ENCODE measurements around the gene TXNDC17. TPM values are rescaled to one million over a fixed set of nuclear protein-coding genes. Genes with fewer than 3 reads are reported as not detected.

The TXNDC17 gene
- total and polyA plus RNA-seq, 8 donors, result 24.6 to 81.1 (median 34.3) TPM

DNA sequence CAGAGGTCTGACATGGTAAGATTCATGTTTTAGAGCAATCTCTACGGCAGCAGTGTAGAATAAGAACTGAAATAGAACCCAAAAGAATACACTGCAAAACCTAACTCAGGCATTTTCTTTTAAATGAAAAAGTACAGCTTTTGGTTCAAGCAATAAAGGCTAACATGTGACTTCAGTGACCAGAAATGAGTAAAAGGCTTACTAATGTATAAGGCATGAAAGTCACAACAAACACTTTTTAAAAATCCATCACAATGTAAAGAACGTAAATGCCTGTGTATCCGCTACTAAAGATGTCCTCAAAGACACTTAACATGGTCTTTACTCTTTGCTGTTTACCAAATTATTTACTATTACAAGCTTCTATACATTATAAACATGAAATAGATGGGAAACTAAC is 16.9 kb upstream of the TXNDC17 start:
- DNase-seq (no peak), ATAC-seq (no peak), FAIRE-seq (no peak)
- TF ChIP-seq, protein P1, sequence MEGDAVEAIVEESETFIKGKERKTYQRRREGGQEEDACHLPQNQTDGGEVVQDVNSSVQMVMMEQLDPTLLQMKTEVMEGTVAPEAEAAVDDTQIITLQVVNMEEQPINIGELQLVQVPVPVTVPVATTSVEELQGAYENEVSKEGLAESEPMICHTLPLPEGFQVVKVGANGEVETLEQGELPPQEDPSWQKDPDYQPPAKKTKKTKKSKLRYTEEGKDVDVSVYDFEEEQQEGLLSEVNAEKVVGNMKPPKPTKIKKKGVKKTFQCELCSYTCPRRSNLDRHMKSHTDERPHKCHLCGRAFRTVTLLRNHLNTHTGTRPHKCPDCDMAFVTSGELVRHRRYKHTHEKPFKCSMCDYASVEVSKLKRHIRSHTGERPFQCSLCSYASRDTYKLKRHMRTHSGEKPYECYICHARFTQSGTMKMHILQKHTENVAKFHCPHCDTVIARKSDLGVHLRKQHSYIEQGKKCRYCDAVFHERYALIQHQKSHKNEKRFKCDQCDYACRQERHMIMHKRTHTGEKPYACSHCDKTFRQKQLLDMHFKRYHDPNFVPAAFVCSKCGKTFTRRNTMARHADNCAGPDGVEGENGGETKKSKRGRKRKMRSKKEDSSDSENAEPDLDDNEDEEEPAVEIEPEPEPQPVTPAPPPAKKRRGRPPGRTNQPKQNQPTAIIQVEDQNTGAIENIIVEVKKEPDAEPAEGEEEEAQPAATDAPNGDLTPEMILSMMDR (IDR thresholded peaks at IDR 0.05), result no peak
- peaks cover 0 to 30% (median 3%) of the 10 kb centered on the region in 3 donors for H3K36me3 ChIP-seq
- H3K27ac ChIP-seq, result no peak overlapping the region
- no peaks in the 10 kb centered on the region for H3K27me3 ChIP-seq
- H3K9me3 ChIP-seq, result no peaks in the 10 kb centered on the region
- H3K4me1 ChIP-seq, result no peaks in the 10 kb centered on the region
- 97% methylated on average over 3 of the region's 3 CpGs for WGBS, 2 donors
- intact Hi-C loops (cut with DNase I), result no loop called here
- H3K4me3 ChIP-seq, result no peak overlapping the region

DNA sequence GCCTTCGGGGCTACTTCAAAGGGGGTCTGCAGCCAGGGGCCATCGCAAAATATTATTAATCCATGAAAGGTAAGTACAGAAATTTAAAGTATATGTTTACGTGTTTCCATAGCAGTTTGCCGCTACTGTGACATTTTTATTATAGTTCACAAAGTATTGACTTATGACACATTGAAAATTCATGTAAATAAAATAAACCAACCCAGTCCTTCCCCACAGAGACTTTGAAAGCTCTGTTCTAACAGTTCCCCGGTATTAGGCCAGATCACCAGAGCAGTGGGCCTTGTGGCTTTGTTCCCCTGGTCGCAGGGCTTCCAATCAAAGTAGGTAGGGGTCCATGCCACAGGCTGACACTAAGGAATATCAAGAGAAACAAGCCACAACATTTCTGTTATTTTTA is 14.2 kb upstream of the TXNDC17 start:
- Histone ChIP-seq H3K4me3 (no peak overlapping the region), H3K27me3 (no peaks in the 10 kb centered on the region), H3K27ac (no peak overlapping the region), H3K4me1 (no peaks in the 10 kb centered on the region), H3K36me3 (peaks cover 0 to 19% (median 2%) of the 10 kb centered on the region in 3 donors), H3K9me3 (no peaks in the 10 kb centered on the region)
- DNase-seq (no peak), FAIRE-seq (no peak), ATAC-seq (no peak)
- 88 to 96% methylated on average over 6 of the region's 6 CpGs for WGBS, 2 donors
- intact Hi-C loops (cut with DNase I), result no loop called here
- TF ChIP-seq, protein P1 (IDR thresholded peaks at IDR 0.05), result no peak

DNA sequence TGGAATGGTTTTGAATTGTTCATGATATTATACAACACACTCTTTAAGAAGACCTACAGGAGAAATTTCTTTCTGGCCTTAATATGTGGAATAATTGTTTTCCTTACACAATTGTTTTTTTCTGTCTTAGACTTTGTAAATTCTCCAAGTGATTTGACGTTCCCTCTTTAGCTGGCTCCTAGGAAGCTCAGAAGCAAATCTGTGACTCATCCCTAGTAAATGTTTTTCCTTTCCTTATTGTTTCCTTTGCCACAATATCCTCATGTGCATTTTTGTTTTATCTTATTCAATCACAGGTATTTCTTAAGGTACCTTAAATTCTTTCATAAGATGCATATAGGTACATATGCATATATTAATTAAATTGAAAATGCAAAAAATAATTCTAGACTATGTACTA is 13.8 kb upstream of the TXNDC17 start:
- FAIRE-seq, result no peak
- WGBS, 2 donors, result 82 to 93% methylated on average over 1 of the region's 1 CpG

DNA sequence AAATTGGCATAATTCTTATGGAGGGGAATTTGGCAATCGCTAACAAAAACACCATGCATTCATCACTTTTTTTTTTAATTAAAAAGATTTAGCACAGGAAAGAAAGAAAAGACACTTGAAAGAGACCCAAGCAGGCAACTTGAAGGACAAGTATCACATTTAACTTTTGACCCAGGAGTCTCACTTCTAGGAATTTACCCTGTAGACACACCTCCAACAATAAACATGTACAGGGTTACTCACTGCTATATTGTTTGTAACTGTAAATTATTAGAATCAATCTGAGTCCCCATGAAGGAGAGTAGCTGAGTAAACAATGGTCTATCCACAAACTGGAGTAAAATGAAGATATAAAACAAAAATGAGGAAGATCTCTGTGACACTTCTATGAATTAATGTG is 10.5 kb upstream of the TXNDC17 start:
- H3K4me3 ChIP-seq, result no peak overlapping the region
- no peak overlapping the region for H3K27ac ChIP-seq
- 97 to 100% methylated on average over 1 of the region's 1 CpG for WGBS, 2 donors
- H3K36me3 ChIP-seq, result peaks cover 0 to 28% (median 2%) of the 10 kb centered on the region in 3 donors
- TF ChIP-seq, protein P1 (IDR thresholded peaks at IDR 0.05), result no peak
- no peaks in the 10 kb centered on the region for H3K4me1 ChIP-seq
- DNase-seq (no peak), ATAC-seq (no peak), FAIRE-seq (no peak)
- H3K27me3 ChIP-seq, result no peaks in the 10 kb centered on the region
- H3K9me3 ChIP-seq, result no peaks in the 10 kb centered on the region
- intact Hi-C loops (cut with DNase I), result no loop called here

More for the DNA sequence above, 13.8 kb upstream of the TXNDC17 start:
- intact Hi-C loops (cut with DNase I), result no loop called here
- Histone ChIP-seq H3K9me3 (no peaks in the 10 kb centered on the region), H3K4me1 (no peaks in the 10 kb centered on the region), H3K36me3 (peaks cover 0 to 18% (median 2%) of the 10 kb centered on the region in 3 donors), H3K27ac (no peak overlapping the region), H3K27me3 (no peaks in the 10 kb centered on the region), H3K4me3 (no peak overlapping the region)
- no peak for DNase-seq
- TF ChIP-seq, protein P1 (IDR thresholded peaks at IDR 0.05), result no peak
- ATAC-seq, result no peak

DNA sequence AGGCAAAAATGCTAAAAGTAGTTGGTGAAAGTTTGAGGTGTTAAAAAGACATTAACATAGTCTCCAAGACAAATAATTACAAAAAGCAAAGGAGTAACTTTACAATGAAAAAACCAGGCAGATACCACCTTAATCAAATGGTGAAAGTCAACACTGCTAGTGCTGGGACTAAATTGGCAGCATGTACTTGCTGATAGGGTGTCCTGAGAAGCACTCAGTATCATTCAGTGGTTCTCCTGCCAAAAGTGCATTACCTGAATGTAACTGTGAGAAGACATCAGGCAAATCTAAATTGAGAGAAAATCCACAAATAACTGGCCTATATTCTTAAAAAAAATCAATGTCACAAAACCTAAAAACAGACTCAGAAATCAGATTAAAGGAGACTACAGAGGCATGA is 8.3 kb upstream of the TXNDC17 start:
- no peak for ATAC-seq
- TF ChIP-seq, protein P1 (IDR thresholded peaks at IDR 0.05), result no peak
- FAIRE-seq, result no peak
- no peaks in the 10 kb centered on the region for H3K27me3 ChIP-seq
- intact Hi-C loops (cut with DNase I), result no loop called here
- DNase-seq, result no peak
- no peak overlapping the region for H3K4me3 ChIP-seq
- H3K36me3 ChIP-seq, result peaks cover 0 to 23% (median 2%) of the 10 kb centered on the region in 3 donors
- no peaks in the 10 kb centered on the region for H3K4me1 ChIP-seq
- H3K9me3 ChIP-seq, result no peaks in the 10 kb centered on the region
- H3K27ac ChIP-seq, result no peak overlapping the region
